ENCODE data around the gene OPCML.
A peak's percentile ranks its signal among the peaks of the same experiment; 100 is the strongest.

The OPCML gene

DNA sequence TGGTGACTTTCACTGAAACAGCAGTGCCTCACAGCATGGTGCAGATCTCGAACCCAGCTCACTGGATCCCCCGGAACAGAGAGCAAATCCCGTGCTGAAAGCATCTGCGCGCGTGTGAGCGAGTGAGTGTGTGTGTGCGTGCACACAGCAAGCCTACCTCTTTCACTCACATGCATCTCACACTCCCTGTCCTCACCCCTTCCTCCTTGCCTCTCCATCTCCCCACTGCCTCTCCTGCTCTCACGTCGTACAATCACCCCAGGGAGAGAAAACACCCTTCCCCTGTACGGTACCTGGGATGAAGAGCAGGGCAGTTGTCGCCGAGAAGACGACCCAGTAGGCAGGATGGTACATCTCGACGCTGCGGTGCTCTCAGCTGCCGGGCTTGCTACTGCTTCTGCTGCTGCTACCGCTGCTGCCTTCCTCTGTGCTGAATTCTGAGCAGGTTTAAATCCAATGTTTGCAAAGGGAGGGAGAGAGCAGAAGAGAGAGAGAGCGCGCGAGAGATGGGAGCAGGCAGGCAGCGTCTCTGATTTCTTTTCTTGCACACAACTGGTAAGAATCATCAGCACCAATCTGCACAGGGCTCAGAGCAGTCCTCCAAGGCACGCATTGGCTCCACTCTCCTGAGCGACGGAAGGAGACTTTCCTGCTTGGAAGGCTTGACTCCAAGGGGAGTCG is at the start of gene OPCML:
OPCML (minus strand) TSS at position 531 of the 681 bp plus-strand sequence.
- DNase-seq (ENCODE audit: low spot score in 2 of 2) (no peak), ATAC-seq (peak; percentile 22)
- Mint-ChIP-seq H3K4me3 (no peak within 1 kb of the TSS), H3K4me1 (no peaks in the 10 kb centered on the region), H3K9me3 (no peaks in the 10 kb centered on the region), H3K36me3 (no peaks in the 10 kb centered on the region), H3K27ac (no peak within 1 kb of the TSS)

DNA sequence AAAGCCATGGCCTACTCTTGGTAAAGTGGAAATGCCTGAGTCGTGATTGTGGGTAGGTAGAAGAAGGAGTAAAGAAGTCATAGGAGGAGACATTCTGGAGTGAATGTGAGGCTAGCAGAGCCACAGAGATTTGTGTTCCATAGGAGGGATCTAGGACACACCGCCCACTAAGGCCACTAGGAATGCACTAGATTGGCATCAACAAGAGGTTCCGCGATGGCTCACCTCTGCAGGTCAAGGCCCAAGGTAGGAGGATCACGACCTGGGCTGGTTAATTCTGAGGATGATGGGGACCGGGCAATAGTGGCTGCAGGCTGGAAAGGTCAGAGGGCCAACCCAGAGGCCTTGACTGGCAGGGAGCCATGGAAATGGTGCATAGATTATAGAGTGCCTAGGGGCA is 48.8 kb upstream of the OPCML start:
- no peak for ATAC-seq
- no peak for DNase-seq (ENCODE audit: low spot score in 2 of 2)
- no peak overlapping the region for H3K27ac Mint-ChIP-seq
- no peak overlapping the region for H3K4me3 Mint-ChIP-seq
- H3K9me3 Mint-ChIP-seq = peaks cover 9% of the 10 kb centered on the region
- no peaks in the 10 kb centered on the region for H3K4me1 Mint-ChIP-seq
- no peaks in the 10 kb centered on the region for H3K36me3 Mint-ChIP-seq

DNA sequence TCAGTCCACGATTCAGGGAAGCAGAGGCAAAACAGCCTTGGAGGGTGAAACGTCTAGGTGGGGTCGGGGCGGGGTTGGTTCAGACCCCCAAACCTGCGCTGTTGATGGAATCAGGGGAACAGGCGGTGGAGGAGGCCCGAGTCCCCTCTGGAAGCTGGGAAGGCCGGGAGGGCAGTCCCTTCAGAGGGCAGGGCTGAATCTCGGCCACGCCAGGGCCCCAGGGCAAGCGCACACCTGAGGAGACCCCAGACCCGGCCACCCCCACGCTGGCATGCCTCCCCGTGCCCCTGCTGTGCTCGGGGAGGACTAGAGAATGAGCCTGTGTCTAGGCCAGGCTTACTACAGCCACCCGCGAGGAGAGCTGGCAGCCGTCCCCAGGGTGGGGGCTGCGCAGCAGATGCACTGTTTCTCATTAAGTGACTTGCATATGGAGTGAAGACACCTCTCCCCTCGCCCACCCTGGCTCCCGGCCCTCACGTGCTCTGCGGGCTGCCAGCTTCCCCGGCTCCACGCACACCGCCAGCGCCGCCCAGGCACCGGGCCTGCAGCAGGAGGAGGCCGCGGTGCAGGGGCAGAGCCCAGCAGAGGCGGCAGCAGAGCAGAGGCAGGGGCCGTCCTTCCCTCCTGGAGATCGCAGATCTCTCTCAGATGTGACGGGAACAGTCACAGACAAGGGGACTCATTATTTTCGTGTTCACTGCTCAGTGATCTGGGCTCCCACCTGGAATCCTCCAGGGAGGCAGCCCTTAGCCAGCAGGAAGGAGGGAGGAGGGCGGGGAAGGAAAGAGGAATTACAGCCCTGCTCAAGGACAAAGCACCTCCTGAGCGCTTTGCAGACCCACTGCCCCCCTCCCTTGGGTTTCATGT is 47.1 kb upstream of the OPCML start:
- peak; percentile 31 for ATAC-seq
- H3K4me3 Mint-ChIP-seq = no peak overlapping the region

DNA sequence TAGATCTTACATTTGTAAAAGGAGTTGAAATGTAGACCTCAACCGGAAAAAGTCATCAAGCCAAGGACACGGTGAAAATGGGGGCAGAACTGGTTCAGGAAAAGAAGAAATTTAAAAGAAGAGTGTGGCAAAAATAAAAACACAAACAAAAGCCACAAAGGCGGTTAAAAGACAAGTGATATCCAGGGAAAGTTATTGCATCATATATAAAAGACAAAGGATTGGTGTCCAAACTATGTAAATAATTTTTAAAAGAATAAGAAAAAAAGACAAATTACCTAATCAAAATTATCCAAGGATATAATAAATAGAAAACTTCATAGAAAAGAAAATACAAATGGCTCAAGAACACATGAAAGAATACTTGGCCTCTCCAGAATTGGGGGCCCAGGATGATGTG is 45.1 kb upstream of the OPCML start:
- no peak for ATAC-seq
- H3K27ac Mint-ChIP-seq = no peak overlapping the region
- no peak overlapping the region for H3K4me3 Mint-ChIP-seq
- peaks cover 12% of the 10 kb centered on the region for H3K9me3 Mint-ChIP-seq
- no peak for DNase-seq (ENCODE audit: low spot score in 2 of 2)
- no peaks in the 10 kb centered on the region for H3K36me3 Mint-ChIP-seq
- peaks cover 6% of the 10 kb centered on the region for H3K4me1 Mint-ChIP-seq

More for the DNA sequence above, 47.1 kb upstream of the OPCML start:
- H3K9me3 Mint-ChIP-seq = peaks cover 12% of the 10 kb centered on the region
- peaks cover 6% of the 10 kb centered on the region for H3K4me1 Mint-ChIP-seq
- H3K27ac Mint-ChIP-seq = no peak overlapping the region
- no peak for DNase-seq (ENCODE audit: low spot score in 2 of 2)
- H3K36me3 Mint-ChIP-seq = no peaks in the 10 kb centered on the region

DNA sequence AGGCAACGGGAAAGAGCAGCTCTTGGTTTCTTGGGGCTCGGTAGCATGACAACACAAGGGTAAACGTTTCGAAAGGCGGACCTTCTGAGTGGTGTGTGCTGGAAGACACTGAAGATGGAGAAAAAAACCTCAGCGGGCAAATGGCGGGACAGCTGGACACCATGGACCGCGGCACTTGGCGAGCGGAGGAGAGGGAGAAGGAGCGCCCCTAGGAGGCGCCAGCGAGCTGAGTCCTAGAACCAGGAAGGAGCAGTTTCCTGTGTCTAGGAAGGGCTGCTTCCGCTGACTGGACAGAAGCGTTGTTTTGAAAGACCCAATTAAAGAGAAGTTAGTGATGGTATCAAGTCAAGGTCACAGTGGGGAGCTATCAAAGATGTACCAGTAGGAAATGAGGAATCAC is 44.0 kb upstream of the OPCML start:
- no peaks in the 10 kb centered on the region for H3K36me3 Mint-ChIP-seq
- peaks cover 6% of the 10 kb centered on the region for H3K4me1 Mint-ChIP-seq
- no peak overlapping the region for H3K27ac Mint-ChIP-seq
- DNase-seq (ENCODE audit: low spot score in 2 of 2) (no peak), ATAC-seq (no peak)
- H3K4me3 Mint-ChIP-seq = no peak overlapping the region
- H3K9me3 Mint-ChIP-seq = peaks cover 12% of the 10 kb centered on the region

DNA sequence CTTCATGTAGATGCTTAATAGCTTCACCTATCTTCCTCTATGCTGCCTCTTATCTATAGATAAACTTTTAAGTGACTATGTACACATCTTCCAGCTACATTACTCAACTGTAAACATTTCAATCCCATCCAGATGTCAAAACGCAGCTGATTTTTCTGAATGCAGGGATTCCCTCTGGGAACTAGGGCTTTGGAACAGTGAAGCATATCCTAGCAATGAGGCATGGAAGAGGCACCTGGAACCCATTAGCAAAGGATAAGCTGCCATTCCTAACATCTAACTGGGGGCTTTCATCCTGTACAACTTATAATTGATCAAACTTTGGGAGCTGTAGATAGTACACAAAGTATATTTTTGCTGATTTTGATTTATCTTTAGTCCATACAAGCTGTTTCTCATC is 40.8 kb upstream of the OPCML start:
- no peak for DNase-seq (ENCODE audit: low spot score in 2 of 2)
- Mint-ChIP-seq H3K27ac (no peak overlapping the region), H3K4me3 (no peak overlapping the region)

DNA sequence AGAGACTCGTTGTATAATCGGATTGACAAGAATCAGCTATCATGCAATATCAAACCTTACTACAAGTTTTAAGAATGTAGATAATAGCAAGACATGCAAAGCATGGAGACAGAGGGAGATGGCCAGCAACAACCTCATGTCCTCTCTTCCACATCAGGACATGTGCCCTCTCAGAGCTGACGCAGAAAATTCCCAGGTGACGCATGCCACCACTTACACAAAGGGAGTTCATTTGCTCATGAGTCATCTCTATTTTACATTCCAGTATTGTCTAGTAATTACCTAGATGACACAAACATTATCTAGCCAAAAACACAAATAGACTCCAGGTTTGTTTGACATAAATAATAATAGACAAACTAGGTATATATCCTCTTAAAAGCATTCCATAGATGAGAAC is 38.1 kb upstream of the OPCML start:
- H3K4me3 Mint-ChIP-seq = no peak overlapping the region
- peaks cover under 1% of the 10 kb centered on the region for H3K4me1 Mint-ChIP-seq
- H3K9me3 Mint-ChIP-seq = no peaks in the 10 kb centered on the region
- DNase-seq (ENCODE audit: low spot score in 2 of 2) (no peak), ATAC-seq (no peak)
- no peak overlapping the region for H3K27ac Mint-ChIP-seq
- no peaks in the 10 kb centered on the region for H3K36me3 Mint-ChIP-seq

More for the DNA sequence above, 40.8 kb upstream of the OPCML start:
- H3K4me1 Mint-ChIP-seq = peaks cover 6% of the 10 kb centered on the region
- no peaks in the 10 kb centered on the region for H3K36me3 Mint-ChIP-seq
- no peak for ATAC-seq
- H3K9me3 Mint-ChIP-seq = peaks cover 10% of the 10 kb centered on the region

DNA sequence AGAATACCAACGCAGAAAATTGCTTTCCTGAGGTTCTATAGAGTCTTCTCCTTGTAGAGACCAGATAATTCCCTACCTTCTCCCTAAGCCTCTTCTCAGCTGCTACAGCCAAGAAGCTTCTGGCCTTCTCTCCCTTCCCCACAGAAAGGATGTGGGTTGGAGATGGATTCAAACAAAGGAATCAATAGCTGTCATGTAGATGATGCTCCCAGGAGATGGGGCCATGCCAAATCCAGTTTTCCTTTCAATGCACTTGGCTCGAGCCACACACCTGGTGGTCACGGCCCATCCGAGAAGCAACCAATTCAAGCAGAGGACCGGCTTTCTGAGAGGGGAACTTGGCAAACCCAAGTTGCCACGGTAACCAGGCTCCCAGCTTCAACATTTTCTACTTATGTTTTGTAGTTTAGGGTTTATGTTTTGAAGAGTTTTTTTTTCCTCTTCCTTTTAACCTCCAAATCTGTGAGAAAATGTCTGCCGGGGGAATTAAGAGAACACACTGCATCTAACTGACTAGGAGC is 31.3 kb upstream of the OPCML start:
- ATAC-seq (no peak), DNase-seq (ENCODE audit: low spot score in 2 of 2) (no peak)
- Mint-ChIP-seq H3K27ac (no peak overlapping the region), H3K4me3 (no peak overlapping the region), H3K36me3 (no peaks in the 10 kb centered on the region), H3K4me1 (no peaks in the 10 kb centered on the region), H3K9me3 (peaks cover 6% of the 10 kb centered on the region)

DNA sequence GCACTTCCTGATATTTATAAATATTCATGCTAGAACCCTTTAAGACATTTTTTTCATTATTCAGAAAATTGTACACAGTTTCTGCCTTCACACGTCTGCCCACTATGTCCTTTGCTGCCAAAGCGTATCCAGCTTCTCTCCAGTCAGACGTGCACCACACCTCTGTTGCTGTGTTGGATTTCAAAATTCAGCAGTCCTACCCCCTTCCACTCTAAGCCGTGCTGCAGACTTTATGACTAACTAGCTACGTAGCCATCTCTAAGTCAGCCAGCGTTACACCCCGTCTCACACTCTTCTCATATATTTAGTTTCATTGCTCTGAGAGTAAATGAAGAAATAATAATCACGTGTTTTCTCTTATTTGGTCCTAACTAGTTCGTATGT is 28.2 kb upstream of the OPCML start:
- H3K4me3 Mint-ChIP-seq = no peak overlapping the region
- H3K9me3 Mint-ChIP-seq = peaks cover 10% of the 10 kb centered on the region
- no peaks in the 10 kb centered on the region for H3K36me3 Mint-ChIP-seq
- DNase-seq (ENCODE audit: low spot score in 2 of 2) (no peak), ATAC-seq (no peak)
- H3K4me1 Mint-ChIP-seq = no peaks in the 10 kb centered on the region
- no peak overlapping the region for H3K27ac Mint-ChIP-seq

DNA sequence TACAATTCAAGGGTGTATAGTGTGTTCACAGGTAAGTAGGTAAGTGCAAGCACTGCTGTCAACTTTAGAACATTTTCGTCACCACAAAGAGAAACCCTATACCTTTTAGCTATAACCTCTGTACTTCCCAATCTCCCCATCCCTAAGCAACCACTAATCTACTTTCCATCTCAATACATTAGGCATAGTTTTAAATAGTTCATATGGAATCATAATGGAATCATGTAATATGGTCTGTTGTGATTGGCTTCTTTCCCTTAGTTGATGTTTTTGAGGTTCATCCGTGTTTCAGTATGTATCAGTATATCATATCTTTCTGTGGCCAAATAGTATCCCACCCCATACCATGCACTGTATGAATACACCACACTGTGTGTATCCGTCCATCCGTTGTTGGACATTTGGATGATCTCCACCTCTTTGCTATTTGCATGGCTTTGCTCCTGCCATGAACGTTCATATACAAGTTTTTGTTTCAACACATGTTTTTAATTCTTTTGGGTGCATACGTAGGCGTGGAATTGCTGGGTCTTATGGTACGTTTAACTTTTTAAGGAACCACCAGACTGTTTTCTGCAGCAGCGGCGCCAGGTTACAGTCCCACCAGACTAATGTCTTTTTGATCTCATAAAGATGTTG is 27.7 kb upstream of the OPCML start:
- Mint-ChIP-seq H3K4me3 (no peak overlapping the region), H3K36me3 (no peaks in the 10 kb centered on the region), H3K27ac (no peak overlapping the region), H3K4me1 (no peaks in the 10 kb centered on the region), H3K9me3 (peaks cover 10% of the 10 kb centered on the region)
- DNase-seq (ENCODE audit: low spot score in 2 of 2) (no peak), ATAC-seq (no peak)

DNA sequence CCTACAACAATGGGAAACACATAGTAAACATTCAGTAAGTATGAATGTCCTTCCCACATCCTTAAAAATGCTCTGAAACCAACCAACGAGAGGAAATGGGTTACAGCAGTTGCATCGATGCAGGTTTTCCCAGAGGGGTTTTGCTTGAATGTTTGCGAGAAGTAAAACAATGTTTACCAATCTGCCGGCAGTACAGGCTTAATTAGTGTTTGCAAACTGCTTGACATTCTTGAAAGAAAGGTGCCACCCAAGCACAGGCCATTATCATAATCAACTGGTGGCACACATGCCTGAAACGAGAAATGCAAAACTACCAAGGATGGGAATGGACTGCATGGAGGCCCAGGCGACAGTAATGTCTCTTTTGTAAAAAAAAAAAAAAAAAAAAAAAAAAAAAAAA is 27.1 kb upstream of the OPCML start:
- Mint-ChIP-seq H3K9me3 (peaks cover 8% of the 10 kb centered on the region), H3K36me3 (no peaks in the 10 kb centered on the region), H3K27ac (no peak overlapping the region), H3K4me1 (no peaks in the 10 kb centered on the region), H3K4me3 (no peak overlapping the region)
- ATAC-seq (no peak), DNase-seq (ENCODE audit: low spot score in 2 of 2) (no peak)

DNA sequence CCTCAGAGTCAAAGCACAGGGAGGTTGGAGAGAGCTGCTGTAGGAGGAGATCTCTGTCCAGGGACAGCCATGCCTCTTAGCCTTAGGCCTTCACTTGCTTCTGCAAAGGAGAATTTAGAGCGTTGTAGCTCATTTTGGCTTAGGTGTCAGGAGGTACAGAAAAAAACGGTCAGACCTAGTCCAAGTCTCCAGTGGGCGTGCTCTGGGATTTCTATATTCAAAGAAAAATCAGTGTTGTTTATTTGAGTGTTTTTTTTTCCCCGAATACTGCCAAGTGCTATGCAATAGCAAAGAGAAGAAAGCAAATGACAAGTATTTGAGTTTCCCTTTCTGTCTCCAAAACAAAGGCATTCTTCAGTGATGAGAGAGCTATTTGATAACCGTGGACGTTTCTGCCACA is 22.7 kb upstream of the OPCML start:
- no peak overlapping the region for H3K4me3 Mint-ChIP-seq
- DNase-seq (ENCODE audit: low spot score in 2 of 2) = no peak

DNA sequence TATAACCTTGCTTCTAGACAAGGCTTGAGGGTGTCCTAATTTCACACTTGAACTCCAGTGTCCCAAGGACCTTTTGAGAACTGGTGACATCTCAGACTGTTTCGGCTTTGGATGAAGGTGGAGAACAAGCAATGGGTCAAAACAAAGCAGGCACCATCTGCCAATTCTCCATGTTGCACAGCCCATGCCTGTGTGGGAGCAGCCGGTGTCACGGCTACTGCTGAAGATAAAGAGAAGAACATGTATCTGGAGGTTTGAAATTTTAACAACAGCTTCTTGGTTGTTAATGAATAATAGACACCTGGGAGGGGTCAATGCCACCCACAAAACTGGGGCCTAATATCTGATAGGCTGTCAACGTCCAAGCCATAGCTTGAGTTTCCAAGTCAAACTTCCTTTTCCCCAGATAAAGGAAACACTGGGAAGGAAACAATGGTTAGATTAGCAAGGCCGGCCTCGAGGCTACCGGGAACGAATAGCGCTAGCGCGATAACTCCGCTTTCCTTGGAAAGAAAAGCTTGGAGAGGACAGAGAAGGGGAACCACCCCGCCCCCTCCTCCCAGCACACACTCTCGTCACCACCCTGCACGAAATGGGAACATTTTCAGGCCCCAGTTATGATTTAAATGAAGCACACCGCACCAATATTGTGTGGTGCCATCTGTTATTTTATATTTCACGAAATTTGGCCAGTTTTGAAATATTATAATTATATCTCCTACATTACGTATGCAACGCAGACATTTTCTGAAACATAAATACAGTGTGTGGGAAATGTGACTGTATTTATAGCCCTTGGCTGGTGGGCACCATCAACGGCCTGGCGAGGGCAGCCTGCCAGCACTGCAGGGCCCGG is 21.8 kb upstream of the OPCML start:
- Mint-ChIP-seq H3K4me3 (no peak overlapping the region), H3K36me3 (no peaks in the 10 kb centered on the region), H3K4me1 (no peaks in the 10 kb centered on the region), H3K9me3 (peaks cover 4% of the 10 kb centered on the region), H3K27ac (no peak overlapping the region)
- ATAC-seq = no peak
- DNase-seq (ENCODE audit: low spot score in 2 of 2) = no peak

More for the DNA sequence above, 22.7 kb upstream of the OPCML start:
- no peaks in the 10 kb centered on the region for H3K4me1 Mint-ChIP-seq
- no peaks in the 10 kb centered on the region for H3K36me3 Mint-ChIP-seq
- no peak for ATAC-seq
- H3K9me3 Mint-ChIP-seq = peaks cover 4% of the 10 kb centered on the region
- no peak overlapping the region for H3K27ac Mint-ChIP-seq

DNA sequence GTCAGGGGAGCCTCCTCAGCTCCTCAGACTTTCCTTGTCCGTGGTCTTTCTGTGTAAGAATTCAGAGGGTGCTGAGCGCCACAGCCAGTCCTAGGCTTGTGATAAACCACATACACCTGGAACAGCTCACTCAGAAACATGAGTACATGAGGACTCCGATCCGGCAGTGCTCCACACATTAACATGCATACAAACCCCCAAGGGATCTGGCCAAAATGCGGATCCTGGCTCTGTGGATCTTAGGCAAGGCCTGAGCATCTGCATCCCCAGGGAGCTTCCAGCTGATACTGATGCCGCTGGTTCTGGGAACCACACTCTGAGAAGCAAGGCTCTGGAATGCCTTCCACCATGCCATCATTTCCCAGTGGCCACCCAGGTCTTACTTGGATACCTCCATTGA is 20.6 kb upstream of the OPCML start:
- Mint-ChIP-seq H3K36me3 (no peaks in the 10 kb centered on the region), H3K27ac (no peak overlapping the region), H3K4me1 (no peaks in the 10 kb centered on the region), H3K9me3 (peaks cover 5% of the 10 kb centered on the region), H3K4me3 (no peak overlapping the region)
- DNase-seq (ENCODE audit: low spot score in 2 of 2) (no peak), ATAC-seq (no peak)

DNA sequence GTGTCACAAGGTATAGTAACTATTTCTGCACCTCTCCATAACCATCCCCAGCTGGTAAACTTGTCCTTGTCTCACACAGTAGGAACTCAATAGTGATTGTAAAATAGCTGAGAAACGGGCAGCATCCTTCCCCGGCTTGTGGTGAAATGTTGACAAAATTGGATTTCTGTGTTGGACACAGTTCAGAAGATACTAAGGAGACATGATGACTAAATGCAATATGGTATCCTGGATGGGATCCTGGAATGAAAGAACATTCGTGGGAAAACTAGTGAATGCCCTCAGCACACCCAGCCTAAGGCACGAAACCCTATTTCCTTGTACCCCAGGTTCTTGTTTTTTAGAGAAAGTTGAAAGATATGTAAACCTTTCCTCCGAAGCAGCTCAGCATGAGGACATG is 18.8 kb upstream of the OPCML start:
- DNase-seq (ENCODE audit: low spot score in 2 of 2) (no peak), ATAC-seq (no peak)
- Mint-ChIP-seq H3K9me3 (peaks cover 6% of the 10 kb centered on the region), H3K4me3 (no peak overlapping the region), H3K4me1 (no peaks in the 10 kb centered on the region), H3K36me3 (no peaks in the 10 kb centered on the region), H3K27ac (no peak overlapping the region)

All from stimulated activated effector memory CD8-positive, alpha-beta T cell treated with anti-CD3 and anti-CD28 coated beads, Interleukin-12 subunit alpha, Interleukin-12 subunit beta, amount 100 ng/mL, for 72 hours (primary cell).